Body of pancreas (tissue), 4 donors: Measurements from ENCODE around the gene PDIA5. TPM values are rescaled to one million over a fixed set of nuclear protein-coding genes. Genes with fewer than 3 reads are reported as not detected.
A peak's percentile ranks its signal among the peaks of the same experiment; 100 is the strongest.

ENCODE experiments used
- ATAC-seq: fragments of 150-250 bp; one replicate; pipeline ENCODE4 v1.9.1; 2016
- DNase-seq, 4 donors: peaks; one replicate each; pipeline ENCODE4 v3.0.0-alpha.2; 2019
- H3K27ac ChIP-seq, 4 donors: fragments of 200-600 bp; sonication (generic); 1 replicate in 3 of 4; 2 replicates in 1 of 4; pipeline versions ENCODE4 v1.5.1 to v1.6.1; 2016 to 2019; ENCODE audit warnings: mild to moderate bottlenecking in 1 of 4, mixed read lengths in 1 of 4, moderate library complexity in 1 of 4
- H3K27me3 ChIP-seq, 2 donors: fragments of 200-600 bp; sonication (generic); one replicate each; pipeline ENCODE4 v1.6.0; 2016; ENCODE audit warnings: mild to moderate bottlenecking in 1 of 2
- H3K36me3 ChIP-seq, 2 donors: fragments of 200-600 bp; sonication (generic); replicated peaks in 1 of 2; 2 replicates each; pipeline ENCODE4 v1.5.1; 2016; ENCODE audit warnings: low read depth in 2 of 2; ENCODE audit not compliant: insufficient read depth in 1 of 2
- H3K4me1 ChIP-seq: fragments of 200-600 bp; sonication (generic); one replicate; pipeline ENCODE4 v1.6.0; 2016
- H3K4me3 ChIP-seq, 2 donors: fragments of 200-600 bp; sonication (generic); 1 replicate in 1 of 2; 2 replicates in 1 of 2; pipeline ENCODE4 v1.5.1; 2016 to 2019
- H3K9me3 ChIP-seq, 3 donors: fragments of 200-600 bp; sonication (generic); 1 replicate in 2 of 3; 2 replicates in 1 of 3; pipeline ENCODE4 v1.5.1; 2016
- CTCF ChIP-seq, 7 experiments: fragments of 450-650 bp in 4 of 7; fragments of 200-600 bp in 3 of 7; sonication (generic) in 3 of 7; IDR thresholded peaks; one replicate each; pipeline ENCODE4 v1.5.1; 2016 to 2019; ENCODE audit warnings: antibody characterized with exemption in 7 of 7
- POLR2A ChIP-seq, 3 donors: fragments of 450-650 bp; IDR thresholded peaks; one replicate each; pipeline ENCODE4 v1.6.1; 2016; ENCODE audit warnings: antibody characterized with exemption in 3 of 3, mild to moderate bottlenecking in 2 of 3
- WGBS, 2 donors: methylation state at CpG; one replicate each; pipeline ENCODE4 v1.1.5; 2017; 5-methylcytosine and 5-hydroxymethylcytosine counted together
- intact Hi-C: fragments of 100-400 bp; cut with DNase I; formaldehyde crosslinking; loops from one replicate; pipeline ENCODE4 v1.15.1; 2023
- total RNA-seq, 2 donors: library from RNA; depleted of rRNA; stranded (reverse); fragments of >200 nt; gene quantifications; one replicate each; pipeline ENCODE4 v1.1.0, GENCODE V29; 2016

The PDIA5 gene
- total RNA-seq, 2 donors from 2014 or later: 28.8 to 73.2 TPM

GRCh38 chr3:123053107-123053506 is 13.7 kb upstream of the PDIA5 start:
- H3K36me3 ChIP-seq: no peaks in the 10 kb centered on the region
- peak overlapping the region in 1 of 4 donors; percentile 24 for H3K27ac ChIP-seq
- intact Hi-C loops: no loop called here
- no peaks in the 10 kb centered on the region for H3K9me3 ChIP-seq
- no peaks in the 10 kb centered on the region for H3K27me3 ChIP-seq
- H3K4me1 ChIP-seq: peaks cover 12% of the 10 kb centered on the region
- ATAC-seq: peak; percentile 94
- DNase-seq: peak; percentile 65 to 86 (median 83)
- TF ChIP-seq POLR2A (IDR thresholded peaks at IDR 0.05) (no peak), CTCF (IDR thresholded peaks at IDR 0.05) (no peak)
- H3K4me3 ChIP-seq: no peak overlapping the region
- WGBS, 2 donors: 39 to 40% methylated on average over 2 of the region's 2 CpGs

GRCh38 chr3:123054109-123054778 is 12.6 kb upstream of the PDIA5 start:
- WGBS, 2 donors: 81 to 89% methylated on average over 5 of the region's 5 CpGs
- DNase-seq (no peak), ATAC-seq (no peak)
- intact Hi-C loops: no loop called here
- Histone ChIP-seq H3K36me3 (no peaks in the 10 kb centered on the region), H3K4me3 (no peak overlapping the region), H3K27ac (no peak overlapping the region), H3K27me3 (no peaks in the 10 kb centered on the region), H3K4me1 (peaks cover 12% of the 10 kb centered on the region), H3K9me3 (no peaks in the 10 kb centered on the region)
- no peak for TF ChIP-seq CTCF (IDR thresholded peaks at IDR 0.05)
- no peak for TF ChIP-seq POLR2A (IDR thresholded peaks at IDR 0.05)

GRCh38 chr3:123054931-123055330 is 11.9 kb upstream of the PDIA5 start:
- intact Hi-C loops: no loop called here
- ATAC-seq: no peak
- 81 to 91% methylated on average over 4 of the region's 4 CpGs for WGBS, 2 donors
- no peak for DNase-seq
- peaks cover 12% of the 10 kb centered on the region for H3K4me1 ChIP-seq
- H3K27me3 ChIP-seq: no peaks in the 10 kb centered on the region
- no peak overlapping the region for H3K27ac ChIP-seq
- H3K4me3 ChIP-seq: no peak overlapping the region
- TF ChIP-seq POLR2A (IDR thresholded peaks at IDR 0.05) (no peak), CTCF (IDR thresholded peaks at IDR 0.05) (no peak)
- H3K36me3 ChIP-seq: no peaks in the 10 kb centered on the region
- H3K9me3 ChIP-seq: no peaks in the 10 kb centered on the region

GRCh38 chr3:123055352-123055751 is 11.5 kb upstream of the PDIA5 start:
- TF ChIP-seq CTCF (IDR thresholded peaks at IDR 0.05) (no peak), POLR2A (IDR thresholded peaks at IDR 0.05) (no peak)
- no peak overlapping the region for H3K27ac ChIP-seq
- no peaks in the 10 kb centered on the region for H3K27me3 ChIP-seq
- H3K9me3 ChIP-seq: no peaks in the 10 kb centered on the region
- ATAC-seq (no peak), DNase-seq (no peak)
- no peak overlapping the region for H3K4me3 ChIP-seq
- intact Hi-C loops: no loop called here
- WGBS, 2 donors: 89 to 90% methylated on average over 5 of the region's 5 CpGs
- no peaks in the 10 kb centered on the region for H3K36me3 ChIP-seq
- peaks cover 12% of the 10 kb centered on the region for H3K4me1 ChIP-seq

- ATAC-seq (no peak), DNase-seq (no peak)
- H3K27me3 ChIP-seq: no peaks in the 10 kb centered on the region
- intact Hi-C loops: no loop called here
- no peaks in the 10 kb centered on the region for H3K9me3 ChIP-seq
- H3K36me3 ChIP-seq: no peaks in the 10 kb centered on the region
- H3K27ac ChIP-seq: no peak overlapping the region
- H3K4me3 ChIP-seq: no peak overlapping the region
- TF ChIP-seq POLR2A (IDR thresholded peaks at IDR 0.05): no peak
- no peak for TF ChIP-seq CTCF (IDR thresholded peaks at IDR 0.05)
- WGBS, 2 donors: 68 to 74% methylated on average over 5 of the region's 5 CpGs
- peaks cover 2% of the 10 kb centered on the region for H3K4me1 ChIP-seq
These were observed 8.3 kb upstream of the PDIA5 start for GRCh38 chr3:123058505-123058904.
